Kidney (tissue), 14 donors: ENCODE measurements around the gene OTUB2. TPM values are rescaled to one million over a fixed set of nuclear protein-coding genes. Genes with fewer than 3 reads are reported as not detected.
A peak's percentile ranks its signal among the peaks of the same experiment; 100 is the strongest.

ENCODE experiments used
- DNase-seq, 5 donors: peaks; one replicate each; pipeline ENCODE4 v3.0.0-alpha.2; 2013 to 2020
- FAIRE-seq: peaks from 2 replicates; lab custom pipeline; 2012; peaks lifted over from hg19 to GRCh38; lab: Jason Lieb, UNC
- H3K27ac ChIP-seq, 2 donors: one replicate each; pipeline ENCODE4 v1.7.0; 2013; ENCODE audit warnings: low read depth in 2 of 2, low read length in 2 of 2, inconsistent platforms in 1 of 2
- H3K27me3 ChIP-seq: one replicate; pipeline ENCODE4 v1.7.1; 2013; ENCODE audit warnings: low read length, inconsistent platforms; ENCODE audit not compliant: control insufficient read depth, insufficient read depth
- H3K36me3 ChIP-seq, 3 donors: one replicate each; pipeline versions ENCODE4 v1.7.0 to v1.7.1; 2013; ENCODE audit warnings: low read length in 3 of 3, control low read depth in 1 of 3, inconsistent platforms in 1 of 3; ENCODE audit not compliant: insufficient read depth in 3 of 3, control insufficient read depth in 2 of 3
- H3K4me1 ChIP-seq, 3 donors: one replicate each; pipeline versions ENCODE4 v1.7.0 to v1.7.1; 2013; ENCODE audit warnings: low read length in 3 of 3, inconsistent platforms in 1 of 3, low read depth in 1 of 3; ENCODE audit not compliant: control insufficient read depth in 2 of 3, insufficient read depth in 2 of 3
- H3K4me3 ChIP-seq, 3 donors: one replicate each; pipeline versions ENCODE4 v1.7.0 to v1.8.1; 2013; ENCODE audit warnings: low read length in 3 of 3, control low read depth in 1 of 3, inconsistent platforms in 1 of 3
- H3K9ac ChIP-seq, 3 donors: one replicate each; pipeline versions ENCODE4 v1.7.0 to v1.7.1; 2013; ENCODE audit warnings: low read length in 3 of 3, control low read depth in 1 of 3, inconsistent platforms in 1 of 3
- H3K9me3 ChIP-seq, 3 donors: one replicate each; pipeline versions ENCODE4 v1.7.0 to v1.7.1; 2013; ENCODE audit warnings: low read length in 3 of 3, control low read depth in 1 of 3, inconsistent platforms in 1 of 3; ENCODE audit not compliant: control insufficient read depth in 2 of 3, insufficient read depth in 1 of 3
- intact Hi-C: fragments of 100-400 bp; cut with DNase I; formaldehyde crosslinking; loops from one replicate; pipeline ENCODE4 v1.11.1; 2022
- polyA plus RNA-seq: library from polyadenylated mRNA; stranded (reverse); fragments of 350-450 nt; fragmentation: Illumina TruSeq; extraction: RNeasy Lipid Tissue Mini Kit (QIAGEN cat#74804); gene quantifications from one replicate; pipeline ENCODE4 v1.2.3, GENCODE V29; 2014; ENCODE audit warnings: low read depth, low replicate concordance; ENCODE audit not compliant: insufficient read depth
- total RNA-seq: library from RNA; stranded (reverse); fragmentation: NEBNext Ultra II Directional; extraction: Animal tissue kit (Norgen Biotek cat#: 25700); gene quantifications from one replicate; pipeline ENCODE4 v1.2.1, GENCODE V29; 2021
- TF ChIP-seq, protein P1 (sequence below): IDR thresholded peaks from 3 replicates; pipeline ENCODE4 v1.5.1; 2012; ENCODE audit warnings: mild to moderate bottlenecking, moderate library complexity, borderline replicate concordance; ENCODE audit not compliant: insufficient read depth; ENCODE audit errors: extremely low read depth
- donor health status: control.
- donor health status: control.
- donor health status: control.
- donor health status: control.
- donor health status: control.
- donor health status: DM: yes; HTN: yes; CAD: no.
- donor health status: Normal renal cell carcinoma (clear cell type).

Gene OTUB2
- total and polyA plus RNA-seq, 2 donors from 2014 or later = 1.1 to 1.6 TPM

- Histone ChIP-seq H3K4me3 (no peak overlapping the region), H3K4me1 (peaks cover 0 to 15% (median 13%) of the 10 kb centered on the region in 3 donors), H3K36me3 (peaks cover 10 to 77% (median 56%) of the 10 kb centered on the region in 3 donors), H3K27ac (no peak overlapping the region), H3K27me3 (no peaks in the 10 kb centered on the region), H3K9ac (no peak overlapping the region), H3K9me3 (no peaks in the 10 kb centered on the region)
- intact Hi-C loops = no loop called here
- no peak for FAIRE-seq
- TF ChIP-seq, protein P1, sequence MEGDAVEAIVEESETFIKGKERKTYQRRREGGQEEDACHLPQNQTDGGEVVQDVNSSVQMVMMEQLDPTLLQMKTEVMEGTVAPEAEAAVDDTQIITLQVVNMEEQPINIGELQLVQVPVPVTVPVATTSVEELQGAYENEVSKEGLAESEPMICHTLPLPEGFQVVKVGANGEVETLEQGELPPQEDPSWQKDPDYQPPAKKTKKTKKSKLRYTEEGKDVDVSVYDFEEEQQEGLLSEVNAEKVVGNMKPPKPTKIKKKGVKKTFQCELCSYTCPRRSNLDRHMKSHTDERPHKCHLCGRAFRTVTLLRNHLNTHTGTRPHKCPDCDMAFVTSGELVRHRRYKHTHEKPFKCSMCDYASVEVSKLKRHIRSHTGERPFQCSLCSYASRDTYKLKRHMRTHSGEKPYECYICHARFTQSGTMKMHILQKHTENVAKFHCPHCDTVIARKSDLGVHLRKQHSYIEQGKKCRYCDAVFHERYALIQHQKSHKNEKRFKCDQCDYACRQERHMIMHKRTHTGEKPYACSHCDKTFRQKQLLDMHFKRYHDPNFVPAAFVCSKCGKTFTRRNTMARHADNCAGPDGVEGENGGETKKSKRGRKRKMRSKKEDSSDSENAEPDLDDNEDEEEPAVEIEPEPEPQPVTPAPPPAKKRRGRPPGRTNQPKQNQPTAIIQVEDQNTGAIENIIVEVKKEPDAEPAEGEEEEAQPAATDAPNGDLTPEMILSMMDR = no peak
- peak in 1 of 5 donors; percentile 28 for DNase-seq
These were observed 32.6 kb downstream of the OTUB2 start for GRCh38 chr14:94058674-94059138.

- intact Hi-C loops = no loop called here
- no peak overlapping the region for H3K9ac ChIP-seq
- H3K27me3 ChIP-seq = no peaks in the 10 kb centered on the region
- no peak overlapping the region for H3K4me3 ChIP-seq
- H3K4me1 ChIP-seq = peaks cover 0 to 15% (median 13%) of the 10 kb centered on the region in 3 donors
- peaks cover 10 to 64% (median 43%) of the 10 kb centered on the region in 3 donors for H3K36me3 ChIP-seq
- H3K27ac ChIP-seq = no peak overlapping the region
- TF ChIP-seq, protein P1 = no peak
- FAIRE-seq (no peak), DNase-seq (no peak)
- H3K9me3 ChIP-seq = no peaks in the 10 kb centered on the region
These were observed 33.9 kb downstream of the OTUB2 start for GRCh38 chr14:94059998-94060397.

GRCh38 chr14:94062344-94062940 lies 36.3 kb downstream of the OTUB2 start:
- Histone ChIP-seq H3K4me1 (peaks cover 0 to 15% (median 14%) of the 10 kb centered on the region in 3 donors), H3K9me3 (no peaks in the 10 kb centered on the region), H3K4me3 (no peak overlapping the region), H3K27ac (no peak overlapping the region), H3K27me3 (no peaks in the 10 kb centered on the region), H3K9ac (no peak overlapping the region), H3K36me3 (peaks cover 10 to 40% (median 31%) of the 10 kb centered on the region in 3 donors)
- intact Hi-C loops = no loop called here
- DNase-seq (no peak), FAIRE-seq (no peak)
- TF ChIP-seq, protein P1 = no peak
